Ovary (tissue), 9 donors: Measurements from ENCODE around the gene LRRC57. TPM values are rescaled to one million over a fixed set of nuclear protein-coding genes. Genes with fewer than 3 reads are reported as not detected.

Source experiments
- DNase-seq, 5 donors: peaks; one replicate each; pipeline ENCODE4 v3.0.0-alpha.2; 2019 to 2020
- H3K27ac ChIP-seq, 2 donors: fragments of 200-600 bp; one replicate each; pipeline versions ENCODE4 v1.5.1 to v1.8.0; 2019 to 2022
- H3K27me3 ChIP-seq: fragments of 200-600 bp; one replicate; pipeline ENCODE4 v1.8.0; 2022
- H3K36me3 ChIP-seq: fragments of 200-600 bp; sonication (generic); one replicate; pipeline ENCODE4 v1.5.1; 2019
- H3K4me1 ChIP-seq: one replicate; pipeline ENCODE4 v1.8.1; 2013; ENCODE audit warnings: mild to moderate bottlenecking, moderate library complexity; ENCODE audit not compliant: insufficient read depth
- H3K4me3 ChIP-seq: fragments of 200-600 bp; sonication (generic); one replicate; pipeline ENCODE4 v1.5.1; 2017
- H3K9me3 ChIP-seq, 2 donors: fragments of 200-600 bp in 1 of 2; sonication (generic) in 1 of 2; one replicate each; pipeline versions ENCODE4 v1.5.1 to v1.8.1; 2013 to 2019; ENCODE audit warnings: mild to moderate bottlenecking in 1 of 2, moderate library complexity in 1 of 2
- EP300 ChIP-seq: sonication (generic); formaldehyde crosslinking; IDR thresholded peaks from one replicate; pipeline ENCODE4 v1.6.1; 2017; ENCODE audit warnings: antibody characterized with exemption
- POLR2A ChIP-seq: fragments of 450-650 bp; IDR thresholded peaks from one replicate; pipeline ENCODE4 v1.6.1; 2017; ENCODE audit warnings: antibody characterized with exemption, mild to moderate bottlenecking, moderate library complexity
- WGBS, 3 donors: extraction: QIAGEN DNeasy Blood & Tissue Kit in 1 of 3; methylation state at CpG; one replicate each; pipeline versions ENCODE4 v1.1.5 to v1.1.7; 2013 to 2017; 5-methylcytosine and 5-hydroxymethylcytosine counted together
- intact Hi-C, 4 donors: fragments of 100-400 bp; cut with DNase I; formaldehyde crosslinking; loops; one replicate each; pipeline versions ENCODE4 v1.11.0 to v1.15.1; 2022 to 2023
- polyA plus RNA-seq, 2 donors: library from polyadenylated mRNA; stranded (reverse); fragments of 200-250 nt in 1 of 2; fragments of 350-450 nt in 1 of 2; fragmentation: Illumina TruSeq in 1 of 2; extraction: RNeasy Lipid Tissue Mini Kit (QIAGEN cat#74804) in 1 of 2; gene quantifications; one replicate each; pipeline ENCODE4 v1.2.3, GENCODE V29; 2013 to 2014
- total RNA-seq, 7 donors: library from RNA; depleted of rRNA in 2 of 7; stranded (reverse); fragments of >200 nt in 2 of 7; fragmentation: NEBNext Ultra II Directional in 3 of 7; extraction: Animal tissue kit (Norgen Biotek cat#: 25700) in 3 of 7; gene quantifications; one replicate each; pipeline versions ENCODE4 v1.1.0 to v1.2.4, GENCODE V29; 2016 to 2023
- TF ChIP-seq, protein P1 (sequence below), 3 donors: fragments of 450-650 bp in 2 of 3; fragments of 200-600 bp in 1 of 3; IDR thresholded peaks; one replicate each; pipeline versions ENCODE4 v1.5.1 to v1.8.0; 2016 to 2022; ENCODE audit warnings: antibody characterized with exemption in 3 of 3, mild to moderate bottlenecking in 1 of 3
- donor health status: DM: no; HTN: no; CAD: no; lungs with moderate emphysema.
- donor health status: DM: no; HTN: no; CAD: no.
- donor health status: Bipolar disorder and iron deficiency.
- donor health status: DM: yes; HTN: yes; CAD: no.
- donor health status: DM: no; HTN: no; CAD: no.
- donor health status: DM: yes; HTN: yes; CAD: no.

The LRRC57 gene
- total and polyA plus RNA-seq, 9 donors, result 7.9 to 28.7 (median 17.7) TPM

DNA sequence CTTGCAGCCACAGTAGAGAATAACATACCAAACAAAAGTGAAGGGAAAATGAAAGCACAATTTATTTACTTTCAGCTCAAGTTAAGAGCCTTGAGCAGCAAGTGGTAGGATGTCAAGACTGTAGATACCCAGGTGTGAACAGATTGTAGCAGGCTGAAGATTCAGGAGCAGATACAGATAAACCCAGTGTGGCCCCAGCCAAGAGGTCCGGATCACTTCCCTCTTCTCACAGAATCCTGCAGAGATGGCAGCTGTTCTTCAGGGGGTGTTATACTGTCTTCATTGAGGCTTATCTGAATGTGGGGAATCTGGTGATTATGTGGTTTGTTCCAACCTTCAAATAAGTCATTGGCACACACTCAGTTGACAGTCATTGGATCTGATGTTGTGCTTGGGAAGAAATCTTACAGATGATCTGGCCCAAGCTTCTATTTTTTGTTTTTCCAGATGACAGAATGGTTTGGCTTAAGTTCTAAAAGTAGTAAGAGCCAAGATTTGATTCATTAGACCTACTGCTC, 29.0 kb upstream of the LRRC57 start:
- WGBS, 3 donors, result 24 to 41% (median 33%) methylated on average over 1 of the region's 1 CpG
- DNase-seq, result no peak
- Histone ChIP-seq H3K36me3 (no peaks in the 10 kb centered on the region), H3K9me3 (no peaks in the 10 kb centered on the region), H3K4me1 (peaks cover 25% of the 10 kb centered on the region), H3K27ac (peak overlapping the region in 1 of 2 donors; percentile 8), H3K4me3 (no peak overlapping the region), H3K27me3 (no peaks in the 10 kb centered on the region)
- TF ChIP-seq, protein P1, sequence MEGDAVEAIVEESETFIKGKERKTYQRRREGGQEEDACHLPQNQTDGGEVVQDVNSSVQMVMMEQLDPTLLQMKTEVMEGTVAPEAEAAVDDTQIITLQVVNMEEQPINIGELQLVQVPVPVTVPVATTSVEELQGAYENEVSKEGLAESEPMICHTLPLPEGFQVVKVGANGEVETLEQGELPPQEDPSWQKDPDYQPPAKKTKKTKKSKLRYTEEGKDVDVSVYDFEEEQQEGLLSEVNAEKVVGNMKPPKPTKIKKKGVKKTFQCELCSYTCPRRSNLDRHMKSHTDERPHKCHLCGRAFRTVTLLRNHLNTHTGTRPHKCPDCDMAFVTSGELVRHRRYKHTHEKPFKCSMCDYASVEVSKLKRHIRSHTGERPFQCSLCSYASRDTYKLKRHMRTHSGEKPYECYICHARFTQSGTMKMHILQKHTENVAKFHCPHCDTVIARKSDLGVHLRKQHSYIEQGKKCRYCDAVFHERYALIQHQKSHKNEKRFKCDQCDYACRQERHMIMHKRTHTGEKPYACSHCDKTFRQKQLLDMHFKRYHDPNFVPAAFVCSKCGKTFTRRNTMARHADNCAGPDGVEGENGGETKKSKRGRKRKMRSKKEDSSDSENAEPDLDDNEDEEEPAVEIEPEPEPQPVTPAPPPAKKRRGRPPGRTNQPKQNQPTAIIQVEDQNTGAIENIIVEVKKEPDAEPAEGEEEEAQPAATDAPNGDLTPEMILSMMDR (IDR thresholded peaks at IDR 0.05), result no peak
- TF ChIP-seq EP300, result no peak
- no peak for TF ChIP-seq POLR2A
- intact Hi-C loops, result no loop called here

DNA sequence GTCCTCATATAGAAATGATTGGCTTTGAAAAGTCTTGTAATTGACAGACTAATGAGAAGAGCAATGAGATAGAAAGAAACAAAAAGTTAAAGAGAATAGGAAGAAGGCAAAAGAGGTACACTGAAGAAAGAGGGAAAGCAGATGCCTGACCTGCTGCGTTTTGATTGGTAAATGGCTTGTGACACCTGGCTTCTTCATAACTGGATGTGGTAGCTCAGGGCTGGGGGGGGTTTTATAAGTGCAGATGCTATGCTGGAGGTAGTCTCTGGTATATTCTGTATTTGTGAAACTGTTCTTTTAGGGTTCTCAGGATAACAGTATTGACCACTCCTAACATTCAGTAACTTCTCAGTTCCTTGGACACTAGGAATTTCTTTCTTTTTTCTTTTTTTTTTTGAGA, 28.2 kb upstream of the LRRC57 start:
- Histone ChIP-seq H3K4me3 (peak overlapping the region; percentile 92), H3K9me3 (no peaks in the 10 kb centered on the region), H3K27ac (no peak overlapping the region), H3K4me1 (peaks cover 23% of the 10 kb centered on the region), H3K36me3 (no peaks in the 10 kb centered on the region), H3K27me3 (no peaks in the 10 kb centered on the region)
- DNase-seq, result no peak
- intact Hi-C loops, result no loop called here
- TF ChIP-seq EP300 (no peak), POLR2A (no peak)
- TF ChIP-seq, protein P1 (IDR thresholded peaks at IDR 0.05), result no peak
- 81 to 97% (median 86%) methylated on average over 1 of the region's 1 CpG for WGBS, 3 donors

DNA sequence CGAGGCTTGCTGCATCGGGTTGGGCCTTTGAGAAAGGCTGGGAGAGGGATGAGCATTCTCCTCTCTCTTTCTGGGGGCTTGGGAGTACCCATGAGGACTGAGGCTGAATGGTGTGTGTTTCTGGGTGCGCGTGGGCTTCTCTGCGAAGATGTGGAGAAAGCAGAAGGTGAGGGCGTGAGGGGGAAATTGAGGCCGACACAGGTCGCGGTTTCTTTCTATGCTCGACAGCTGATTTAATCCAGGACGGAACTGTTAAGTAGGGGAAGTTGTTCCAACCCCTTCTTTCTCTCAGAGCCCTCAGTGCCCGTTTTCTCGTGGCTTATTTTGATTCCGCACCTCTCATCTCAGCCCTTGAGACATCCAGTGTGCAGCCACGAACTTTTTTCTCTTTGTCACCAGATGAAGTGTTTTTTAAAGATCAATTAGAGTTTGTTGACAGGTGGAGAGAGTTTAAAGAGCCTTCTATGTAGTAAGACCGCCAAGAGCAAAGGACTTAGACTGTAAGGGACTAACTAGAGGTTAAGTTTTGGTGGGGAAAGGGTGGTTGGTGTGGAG, 27.5 kb upstream of the LRRC57 start:
- Histone ChIP-seq H3K27ac (peak overlapping the region; percentile 34 to 87), H3K27me3 (no peaks in the 10 kb centered on the region), H3K36me3 (no peaks in the 10 kb centered on the region), H3K4me3 (peak overlapping the region; percentile 92), H3K9me3 (no peaks in the 10 kb centered on the region), H3K4me1 (peaks cover 21% of the 10 kb centered on the region)
- intact Hi-C loops, result no loop called here
- WGBS, 3 donors, result 5 to 8% (median 6%) methylated on average over 16 of the region's 16 CpGs
- DNase-seq, result no peak
- TF ChIP-seq POLR2A (no peak), EP300 (no peak)
- TF ChIP-seq, protein P1 (IDR thresholded peaks at IDR 0.05), result no peak

DNA sequence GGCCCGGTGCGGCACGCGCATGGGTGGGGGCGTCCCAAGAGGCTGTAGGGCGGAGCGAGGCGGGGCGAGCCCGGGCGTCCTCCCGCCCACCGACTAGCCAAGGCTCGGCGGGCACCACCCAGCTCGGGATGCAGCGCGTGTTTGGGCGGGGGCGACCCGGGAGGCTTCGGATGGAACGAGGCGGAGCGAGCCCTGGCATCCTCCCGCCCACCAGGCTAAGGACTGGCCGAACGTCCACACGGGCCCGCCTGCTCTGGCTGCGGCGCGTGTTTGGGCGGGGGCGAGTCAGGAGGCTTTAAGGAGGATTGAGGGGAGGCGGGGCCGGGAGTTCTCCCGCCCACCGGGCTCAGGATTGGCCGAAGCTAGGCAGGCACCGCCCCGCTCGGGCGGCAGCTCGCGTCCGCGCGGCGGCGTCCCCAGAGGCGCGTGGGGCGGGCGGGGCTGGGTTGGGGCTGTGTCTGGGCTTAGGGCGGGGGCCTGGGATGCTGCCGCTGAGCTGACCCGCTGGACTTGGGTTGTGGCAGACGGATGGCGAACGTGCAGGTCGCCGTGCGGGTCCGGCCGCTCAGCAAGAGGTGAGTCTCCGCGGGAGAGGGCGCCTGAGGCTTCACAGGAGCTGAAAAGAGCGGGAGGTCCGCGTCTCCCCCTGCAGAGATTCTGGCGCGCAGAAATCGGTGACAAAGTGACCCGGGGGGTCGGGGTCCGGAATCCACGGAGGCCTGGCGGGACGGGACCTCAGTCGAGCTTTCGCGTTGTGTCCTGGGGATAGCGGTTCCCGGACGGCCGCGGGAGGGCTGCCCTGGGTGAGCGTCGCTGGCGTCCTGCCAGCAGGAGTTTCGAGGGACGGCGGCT, 26.8 kb upstream of the LRRC57 start, which contains the start of gene STARD9:
Gene STARD9 (plus strand): TSS at position 419 of the 852 bp plus-strand sequence. CDS start 110 bp downstream, at position 529.
- intact Hi-C loops, result no loop called here
- Histone ChIP-seq H3K9me3 (no peaks in the 10 kb centered on the region), H3K27me3 (no peaks in the 10 kb centered on the region), H3K4me3 (peak within 1 kb of the TSS; percentile 92), H3K36me3 (no peaks in the 10 kb centered on the region), H3K4me1 (peaks cover 20% of the 10 kb centered on the region), H3K27ac (peak within 1 kb of the TSS; percentile 34 to 87)
- TF ChIP-seq EP300 (no peak), POLR2A (peak; percentile 72)
- TF ChIP-seq, protein P1 (IDR thresholded peaks at IDR 0.05), result no peak
- WGBS, 3 donors, result 0 to 1% (median 0%) methylated on average over 65 to 95 of the region's 95 CpGs
- peak; percentile 98 to 99 (median 99) for DNase-seq
